ENCODE measurements around the gene NF1. TPM values are rescaled to one million over a fixed set of nuclear protein-coding genes. Genes with fewer than 3 reads are reported as not detected.

Gene NF1
- total RNA-seq, 4 donors from 2014 or later = 15.6 to 48.4 (median 26.9) TPM

DNA sequence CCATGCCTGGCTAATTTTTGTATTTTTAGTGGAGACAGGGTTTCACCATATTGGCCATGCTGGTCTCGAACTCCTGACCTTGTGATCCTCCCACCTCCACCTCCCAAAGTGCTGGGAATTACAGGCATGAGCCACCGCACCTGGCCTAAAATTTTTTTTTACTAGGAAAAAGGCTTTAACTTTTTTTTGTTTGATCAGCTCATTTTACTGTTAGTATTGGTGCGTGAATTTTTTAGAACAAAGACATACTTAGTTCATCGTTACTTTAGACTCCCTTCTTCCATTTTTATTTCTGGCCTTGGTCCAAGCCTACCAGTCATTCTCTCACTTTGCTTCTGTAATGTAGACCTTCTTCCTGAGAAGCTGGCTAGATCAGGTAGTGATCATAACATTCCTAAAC is 271.3 kb downstream of the NF1 start:
- DNase-seq = no peak
- TF ChIP-seq, protein P1, sequence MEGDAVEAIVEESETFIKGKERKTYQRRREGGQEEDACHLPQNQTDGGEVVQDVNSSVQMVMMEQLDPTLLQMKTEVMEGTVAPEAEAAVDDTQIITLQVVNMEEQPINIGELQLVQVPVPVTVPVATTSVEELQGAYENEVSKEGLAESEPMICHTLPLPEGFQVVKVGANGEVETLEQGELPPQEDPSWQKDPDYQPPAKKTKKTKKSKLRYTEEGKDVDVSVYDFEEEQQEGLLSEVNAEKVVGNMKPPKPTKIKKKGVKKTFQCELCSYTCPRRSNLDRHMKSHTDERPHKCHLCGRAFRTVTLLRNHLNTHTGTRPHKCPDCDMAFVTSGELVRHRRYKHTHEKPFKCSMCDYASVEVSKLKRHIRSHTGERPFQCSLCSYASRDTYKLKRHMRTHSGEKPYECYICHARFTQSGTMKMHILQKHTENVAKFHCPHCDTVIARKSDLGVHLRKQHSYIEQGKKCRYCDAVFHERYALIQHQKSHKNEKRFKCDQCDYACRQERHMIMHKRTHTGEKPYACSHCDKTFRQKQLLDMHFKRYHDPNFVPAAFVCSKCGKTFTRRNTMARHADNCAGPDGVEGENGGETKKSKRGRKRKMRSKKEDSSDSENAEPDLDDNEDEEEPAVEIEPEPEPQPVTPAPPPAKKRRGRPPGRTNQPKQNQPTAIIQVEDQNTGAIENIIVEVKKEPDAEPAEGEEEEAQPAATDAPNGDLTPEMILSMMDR (IDR thresholded peaks at IDR 0.05) = no peak
- TF ChIP-seq POLR2A (IDR thresholded peaks at IDR 0.05) = no peak
- 96 to 98% methylated on average over 4 of the region's 4 CpGs for WGBS, 2 donors
- Histone ChIP-seq H3K4me3 (no peak overlapping the region), H3K27ac (no peak overlapping the region), H3K4me1 (no peaks in the 10 kb centered on the region), H3K36me3 (peaks cover 0 to 67% (median 5%) of the 10 kb centered on the region in 3 donors), H3K27me3 (no peaks in the 10 kb centered on the region), H3K9me3 (no peaks in the 10 kb centered on the region)
- intact Hi-C loops (cut with DNase I) = no loop called here

DNA sequence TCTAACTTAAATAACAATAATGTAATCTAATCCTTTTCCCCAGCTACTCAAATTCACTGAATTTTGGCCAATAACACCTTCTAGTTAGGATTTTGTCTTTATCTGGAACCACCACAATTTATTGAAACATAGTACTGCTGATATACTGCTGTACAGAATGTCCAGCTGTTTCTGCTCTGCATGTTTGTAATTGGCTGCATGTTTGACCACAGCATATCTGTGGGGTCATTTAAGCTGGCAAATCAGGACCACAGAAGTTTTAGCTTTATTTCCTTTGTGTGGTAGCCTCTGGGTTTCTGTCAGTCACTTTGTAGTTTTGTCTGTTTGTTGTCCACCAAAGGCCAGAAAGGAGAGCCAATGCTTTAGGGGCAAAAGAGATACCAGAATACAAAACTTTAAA is 274.5 kb downstream of the NF1 start:
- H3K36me3 ChIP-seq = peaks cover 0 to 50% (median 0%) of the 10 kb centered on the region in 3 donors
- no peaks in the 10 kb centered on the region for H3K4me1 ChIP-seq
- H3K27ac ChIP-seq = no peak overlapping the region
- no peaks in the 10 kb centered on the region for H3K9me3 ChIP-seq
- H3K27me3 ChIP-seq = no peaks in the 10 kb centered on the region
- no peak overlapping the region for H3K4me3 ChIP-seq
- no peak for DNase-seq
- TF ChIP-seq POLR2A (IDR thresholded peaks at IDR 0.05) = no peak
- TF ChIP-seq, protein P1 (IDR thresholded peaks at IDR 0.05) = no peak
- intact Hi-C loops (cut with DNase I) = no loop called here

DNA sequence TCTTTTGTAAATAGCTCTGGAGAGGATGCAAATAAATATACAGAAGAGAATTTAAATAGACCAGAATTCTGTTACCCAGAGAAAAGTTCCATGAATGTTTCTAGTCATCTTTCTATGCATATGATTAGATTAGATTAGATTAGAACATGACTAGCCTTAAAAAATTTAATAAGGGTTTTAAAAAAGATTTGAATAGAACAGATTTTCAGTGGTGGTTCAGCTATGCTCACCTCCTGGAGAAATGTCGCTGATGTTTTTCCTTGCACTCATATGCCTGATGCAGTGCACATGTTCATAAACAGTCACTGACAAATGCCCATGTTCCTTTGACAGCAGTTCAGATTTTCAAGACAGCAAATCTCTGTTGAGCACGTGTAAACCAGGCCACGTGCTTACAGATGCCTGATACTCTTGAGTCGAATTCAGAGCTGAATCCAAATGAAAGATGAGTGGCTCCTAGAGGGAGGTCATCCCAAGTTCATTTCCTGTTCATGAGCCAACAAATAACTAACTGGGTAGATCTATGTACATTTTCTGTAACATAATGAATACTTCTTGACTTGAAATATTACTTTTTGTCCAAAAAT is 276.8 kb downstream of the NF1 start:
- TF ChIP-seq, protein P1 (IDR thresholded peaks at IDR 0.05) = no peak
- TF ChIP-seq POLR2A (IDR thresholded peaks at IDR 0.05) = no peak
- DNase-seq = no peak
- no peaks in the 10 kb centered on the region for H3K27me3 ChIP-seq

DNA sequence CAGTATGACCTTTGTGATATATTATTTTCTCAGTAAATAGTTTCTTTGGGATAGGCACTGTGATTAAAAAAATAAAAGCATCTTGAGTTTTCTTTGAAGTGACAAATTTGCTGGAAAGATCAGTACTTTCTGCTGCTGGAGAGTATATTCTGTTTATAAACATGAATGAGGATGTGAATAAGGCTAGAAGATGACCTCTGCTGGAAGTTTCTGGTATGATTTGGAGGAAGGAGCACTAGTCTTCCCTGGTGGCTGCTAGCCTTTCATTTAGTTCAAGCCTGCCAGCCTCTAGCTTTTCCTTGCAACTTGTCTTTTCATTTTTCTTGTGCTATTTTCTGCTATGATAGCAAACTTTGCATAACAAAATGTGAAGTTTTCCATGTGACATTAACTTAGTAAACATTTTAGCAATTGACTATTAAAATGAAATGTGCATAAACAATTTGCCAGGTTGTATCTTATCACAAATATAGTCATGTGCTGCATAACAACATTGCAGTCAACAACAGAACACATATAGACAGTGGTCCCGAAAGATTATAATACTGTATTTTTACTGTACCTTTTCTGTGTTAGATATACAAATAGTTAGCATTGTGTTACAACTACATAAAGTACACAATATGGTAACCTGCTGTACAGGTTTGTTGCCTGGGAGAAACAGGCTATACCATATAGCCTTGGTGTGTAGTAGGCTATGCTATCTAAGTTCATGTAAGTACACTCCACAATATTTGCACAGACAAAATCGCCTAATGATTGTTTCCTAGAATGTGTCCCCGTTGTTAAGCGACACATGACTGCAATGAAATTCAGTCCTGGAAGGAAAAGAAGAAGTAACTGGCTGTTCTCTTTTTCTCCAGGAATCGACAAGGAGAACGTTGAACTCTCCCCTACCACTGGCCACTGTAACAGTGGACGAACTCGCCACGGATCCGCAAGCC is 278.6 kb downstream of the NF1 start:
- 87 to 93% methylated on average over 10 of the region's 10 CpGs for WGBS, 2 donors
- no peaks in the 10 kb centered on the region for H3K9me3 ChIP-seq
- TF ChIP-seq POLR2A (IDR thresholded peaks at IDR 0.05) = no peak
- TF ChIP-seq, protein P1 (IDR thresholded peaks at IDR 0.05) = peak; percentile 38 to 66 (median 43)

More for the DNA sequence above, 276.8 kb downstream of the NF1 start:
- H3K4me3 ChIP-seq = no peak overlapping the region
- 38 to 56% methylated on average over 4 of the region's 4 CpGs for WGBS, 2 donors
- no peaks in the 10 kb centered on the region for H3K9me3 ChIP-seq
- peaks cover 0 to 49% (median 0%) of the 10 kb centered on the region in 3 donors for H3K36me3 ChIP-seq
- H3K4me1 ChIP-seq = no peaks in the 10 kb centered on the region
- H3K27ac ChIP-seq = no peak overlapping the region
- intact Hi-C loops (cut with DNase I) = no loop called here

DNA sequence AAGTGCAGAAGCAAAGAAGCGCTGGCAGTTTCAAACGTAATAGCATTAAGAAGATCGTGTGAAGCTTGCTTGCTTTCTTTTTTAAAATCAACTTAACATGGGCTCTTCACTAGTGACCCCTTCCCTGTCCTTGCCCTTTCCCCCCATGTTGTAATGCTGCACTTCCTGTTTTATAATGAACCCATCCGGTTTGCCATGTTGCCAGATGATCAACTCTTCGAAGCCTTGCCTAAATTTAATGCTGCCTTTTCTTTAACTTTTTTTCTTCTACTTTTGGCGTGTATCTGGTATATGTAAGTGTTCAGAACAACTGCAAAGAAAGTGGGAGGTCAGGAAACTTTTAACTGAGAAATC is 279.3 kb downstream of the NF1 start:
- intact Hi-C loops (cut with DNase I) = no loop called here
- no peaks in the 10 kb centered on the region for H3K27me3 ChIP-seq
- peaks cover 0 to 29% (median 0%) of the 10 kb centered on the region in 3 donors for H3K36me3 ChIP-seq
- H3K27ac ChIP-seq = no peak overlapping the region
- no peak for DNase-seq
- no peaks in the 10 kb centered on the region for H3K4me1 ChIP-seq
- H3K4me3 ChIP-seq = no peak overlapping the region
- TF ChIP-seq, protein P1 (IDR thresholded peaks at IDR 0.05) = no peak
- no peak for TF ChIP-seq POLR2A (IDR thresholded peaks at IDR 0.05)
- 81 to 84% methylated on average over 6 of the region's 6 CpGs for WGBS, 2 donors
- H3K9me3 ChIP-seq = no peaks in the 10 kb centered on the region

More for the DNA sequence above, 278.6 kb downstream of the NF1 start:
- H3K36me3 ChIP-seq = peaks cover 0 to 34% (median 0%) of the 10 kb centered on the region in 3 donors
- H3K27me3 ChIP-seq = no peaks in the 10 kb centered on the region
- no peaks in the 10 kb centered on the region for H3K4me1 ChIP-seq
- no peak for DNase-seq
- H3K27ac ChIP-seq = no peak overlapping the region
- intact Hi-C loops (cut with DNase I) = no loop called here
- H3K4me3 ChIP-seq = no peak overlapping the region
